GM12878 (cell line): ENCODE data around the gene ADGRV1. TPM values are rescaled to one million over a fixed set of nuclear protein-coding genes. Genes with fewer than 3 reads are reported as not detected.

Experiments used
- ATAC-seq: fragments of 200-7000 bp; cut with Tn5 transposase; 3 replicates; pipeline ENCODE4 v1.9.1; 2020; ENCODE audit warnings: mild to moderate bottlenecking, moderate library complexity
- BruUV-seq: library from RNA; stranded (reverse); fragments of 400-500 nt; replicated peaks from 2 replicates; lab custom pipeline; 2021; lab: Mats Ljungman, UMichigan
- CTCF ChIA-PET: fragments of 300-600 bp; sonication (Branson Sonifier 250); formaldehyde crosslinking; extraction: SDS; loops from one replicate; lab custom pipeline; 2021; ENCODE audit warnings: inconsistent platforms; lab: Yijun Ruan, JAX
- POLR2A ChIA-PET: fragments of 350-600 bp; formaldehyde crosslinking; extraction: SDS; loops from one replicate; lab custom pipeline; 2021; ENCODE audit warnings: inconsistent platforms; lab: Charles Lee
- RAD21 ChIA-PET: fragments of 300-600 bp; sonication (Branson Sonifier 250); formaldehyde crosslinking; loops from one replicate; lab custom pipeline; 2023; ENCODE audit warnings: antibody characterized with exemption; ENCODE audit not compliant: unreplicated experiment; lab: Charles Lee
- SMC1A ChIA-PET: fragments of 300-600 bp; sonication (Branson Sonifier 250); formaldehyde crosslinking; loops from one replicate; lab custom pipeline; 2023; ENCODE audit not compliant: unreplicated experiment, uncharacterized antibody; lab: Charles Lee
- DNase-seq: peaks from one replicate; pipeline ENCODE4 v3.0.0-alpha.2; 2011; ENCODE audit warnings: low read depth, low spot score
- FAIRE-seq: peaks from 3 replicates; lab custom pipeline; 2011; peaks lifted over from hg19 to GRCh38; lab: Jason Lieb, UNC
- H2AFZ ChIP-seq: 2 replicates; pipeline ENCODE4 v1.6.0; 2011; ENCODE audit warnings: low read depth, low read length, control low read depth; ENCODE audit not compliant: control insufficient read depth
- H3K27ac ChIP-seq: 2 replicates; pipeline ENCODE4 v1.5.1; 2011; ENCODE audit warnings: control low read depth; ENCODE audit not compliant: control insufficient read depth, insufficient read depth
- H3K27me3 ChIP-seq, 2 experiments: replicated peaks in 1 of 2; 2 replicates each; pipeline versions ENCODE4 v1.6.0 to v1.6.1; 2011; ENCODE audit warnings: low read length in 1 of 2; ENCODE audit not compliant: control insufficient read depth in 2 of 2, insufficient read depth in 2 of 2
- H3K36me3 ChIP-seq, 2 experiments: 2 replicates each; pipeline ENCODE4 v1.5.1; 2011; ENCODE audit warnings: low read length in 1 of 2; ENCODE audit not compliant: control insufficient read depth in 2 of 2, insufficient read depth in 2 of 2
- H3K4me1 ChIP-seq: 2 replicates; pipeline ENCODE4 v1.6.1; 2011; ENCODE audit warnings: mild to moderate bottlenecking, low read length, moderate library complexity, mixed read lengths; ENCODE audit not compliant: control insufficient read depth, insufficient read depth
- H3K4me2 ChIP-seq: 2 replicates; pipeline ENCODE4 v1.6.0; 2011; ENCODE audit warnings: control low read depth; ENCODE audit not compliant: control insufficient read depth, insufficient read depth
- H3K4me3 ChIP-seq: fragments of 200-600 bp; sonication (generic); 2 replicates; pipeline ENCODE4 v1.5.1; 2016
- H3K79me2 ChIP-seq: 2 replicates; pipeline ENCODE4 v1.6.0; 2011; ENCODE audit warnings: low read length; ENCODE audit not compliant: control insufficient read depth, insufficient read depth
- H3K9ac ChIP-seq: 2 replicates; pipeline ENCODE4 v1.8.0; 2011; ENCODE audit warnings: low read length, control low read depth, mixed read lengths; ENCODE audit not compliant: control insufficient read depth, insufficient read depth
- H3K9me3 ChIP-seq: replicated peaks from 3 replicates; pipeline ENCODE4 v1.5.1; 2011; ENCODE audit warnings: mild to moderate bottlenecking, low read length; ENCODE audit not compliant: control insufficient read depth, insufficient read depth
- H4K20me1 ChIP-seq: 2 replicates; pipeline ENCODE4 v1.6.0; 2011; ENCODE audit not compliant: control insufficient read depth, insufficient read depth
- ATF2 ChIP-seq: IDR thresholded peaks from 2 replicates; pipeline ENCODE4 v1.6.1; 2012; ENCODE audit warnings: low read length, inconsistent platforms
- CREM ChIP-seq: IDR thresholded peaks from 2 replicates; pipeline ENCODE4 v1.6.1; 2014; ENCODE audit warnings: antibody characterized with exemption, low read depth
- ESRRA ChIP-seq: IDR thresholded peaks from 2 replicates; pipeline ENCODE4 v1.6.1; 2012; ENCODE audit warnings: mild to moderate bottlenecking, low read length, improper control_type of control experiment
- MAX ChIP-seq: IDR thresholded peaks from 2 replicates; pipeline ENCODE4 v1.6.1; 2012; ENCODE audit warnings: low read depth, low read length, improper control_type of control experiment
- NR2C1 ChIP-seq: fragments of 450-650 bp; IDR thresholded peaks from 2 replicates; pipeline ENCODE4 v1.6.1; 2017; ENCODE audit warnings: antibody characterized with exemption, mild to moderate bottlenecking, moderate library complexity
- PRDM15 ChIP-seq: fragments of 450-650 bp; formaldehyde crosslinking; IDR thresholded peaks from 2 replicates; pipeline ENCODE4 v1.4.0; 2020; ENCODE audit warnings: mild to moderate bottlenecking, moderate library complexity
- RAD21 ChIP-seq: IDR thresholded peaks from 2 replicates; pipeline ENCODE4 v1.6.1; 2011; ENCODE audit warnings: mild to moderate bottlenecking, low read depth, low read length, moderate library complexity; ENCODE audit not compliant: insufficient read depth
- REST ChIP-seq: IDR thresholded peaks from 2 replicates; pipeline ENCODE4 v1.6.1; 2012; ENCODE audit warnings: mild to moderate bottlenecking, low read depth, low read length
- SMC3 ChIP-seq: IDR thresholded peaks from 2 replicates; pipeline ENCODE4 v1.6.1; 2011; ENCODE audit warnings: low read length, improper control_type of control experiment, borderline replicate concordance
- TAF1 ChIP-seq: IDR thresholded peaks from 2 replicates; pipeline ENCODE4 v1.6.1; 2011; ENCODE audit warnings: mild to moderate bottlenecking, low read depth, low read length, borderline replicate concordance
- WGBS: methylation state at CpG from one replicate; pipeline ENCODE4 v1.1.6; 2016; ENCODE audit warnings: low lambda C conversion rate; ENCODE audit not compliant: insufficient replicate concordance, insufficient coverage; ENCODE audit errors: missing lambda C conversion rate; 5-methylcytosine and 5-hydroxymethylcytosine counted together
- in situ Hi-C: fragments of 300-500 bp; cut with MboI; formaldehyde crosslinking; loops from 9 replicates; pipeline ENCODE4 v1.14.3; 2018; ENCODE audit warnings: mixed read lengths
- intact Hi-C: fragments of 100-400 bp; cut with micrococcal nuclease; formaldehyde crosslinking; loops from one replicate; pipeline ENCODE4 v1.14.2; 2022; ENCODE audit not compliant: unreplicated experiment
- polyA plus RNA-seq, 11 experiments: library from polyadenylated mRNA; depleted of rRNA in 4 of 11; unstranded in 6 of 11; stranded (reverse) in 5 of 11; fragments of >200 nt; fragmentation: Nextera tagmentation in 4 of 11; fragmentation: Illumina TruSeq in 1 of 11; extraction: Ambion mirVana in 4 of 11; extraction: Trizol in 1 of 11; gene quantifications; 1 replicate in 1 of 11; 2 replicates in 10 of 11; pipeline versions ENCODE4 v1.2.1 to v1.2.3, GENCODE V29; 2011 to 2016; ENCODE audit warnings: inconsistent platforms in 2 of 11, missing spikeins in 2 of 11, low read depth in 1 of 11
- total RNA-seq, 4 experiments: library from RNA; depleted of rRNA in 3 of 4; stranded (reverse); fragments of >200 nt in 3 of 4; fragmentation: Illumina TruSeq in 1 of 4; extraction: Trizol in 1 of 4; gene quantifications; 2 replicates each; pipeline versions ENCODE4 v1.2.1 to v1.2.3, GENCODE V29; 2013 to 2021

ADGRV1 gene
- total and polyA plus RNA-seq, 10 of the 15 experiments (the other 5 are each of a cell fraction or from before 2014, with no cell fraction given): 0.04 to 8.1 (median 0.16) TPM; not detected in 1

- H3K9ac ChIP-seq: no peak overlapping the region
- SMC1A ChIA-PET: interaction anchor here (0.7 to 5.1 kb wide), 37 partner anchors 9 to 489 kb away, joined by 3 to 92 read pairs (median 4); partner anchors contain the start of gene ARRDC3
- no peak overlapping the region for H2AFZ ChIP-seq
- peak; percentile 65; the same call in 1 of the 2 replicates for TF ChIP-seq SMC3
- TF ChIP-seq MAX: no peak
- TF ChIP-seq RAD21: peak; percentile 83
- no peak for TF ChIP-seq REST
- TF ChIP-seq TAF1: no peak
- no peak for TF ChIP-seq ATF2
- TF ChIP-seq ESRRA: no peak
- TF ChIP-seq CREM: no peak
- no peak for TF ChIP-seq NR2C1
- no peak for TF ChIP-seq PRDM15 (CRISPR knock-in tag)
Observed at GRCh38 chr5:90932052-90932699, 373.6 kb downstream of the ADGRV1 start.

More at GRCh38 chr5:90932052-90932699, 373.6 kb downstream of the ADGRV1 start:
- Histone ChIP-seq H4K20me1 (no peaks in the 10 kb centered on the region), H3K79me2 (no peaks in the 10 kb centered on the region), H3K4me3 (no peak overlapping the region), H3K36me3 (no peaks in the 10 kb centered on the region), H3K27me3 (no peaks in the 10 kb centered on the region), H3K4me2 (no peak overlapping the region), H3K27ac (no peak overlapping the region), H3K4me1 (no peaks in the 10 kb centered on the region), H3K9me3 (no peaks in the 10 kb centered on the region)
- DNase-seq (peak; percentile 12), ATAC-seq (peak; percentile 74), FAIRE-seq (peak; percentile 89)
- BruUV-seq: no TSS peak
- in situ Hi-C loops (loop anchor here (10.0 kb wide), 1 partner anchor 453 kb away; the partner anchor contains the start of gene ARRDC3), intact Hi-C loops (loop anchor here (1.0 to 10.0 kb wide), 4 partner anchors 169 to 487 kb away; no protein-coding TSS in a partner anchor)
- POLR2A ChIA-PET: interaction anchor here (1.4 kb wide), 1 partner anchor 453 kb away, joined by 5 read pairs; no protein-coding TSS in a partner anchor
- RAD21 ChIA-PET: interaction anchor here (0.7 to 5.4 kb wide), 22 partner anchors 10 to 487 kb away, joined by 3 to 84 read pairs (median 4); partner anchors contain the start of gene ARRDC3
- CTCF ChIA-PET: interaction anchor here (0.6 to 5.3 kb wide), 62 partner anchors 10 to 492 kb away, joined by 3 to 117 read pairs (median 5); partner anchors contain the start of gene ARRDC3
- 13% methylated on average over 4 of the region's 4 CpGs for whole genome bisulfite sequencing
